SK-N-SH (cell line): ENCODE data around the gene KRTAP5-4.

ENCODE experiments used
- CTCF ChIP-seq: fragments of 200-600 bp; sonication (generic); IDR thresholded peaks from 2 replicates; pipeline ENCODE4 v1.6.1; 2017; ENCODE audit warnings: antibody characterized with exemption, mild to moderate bottlenecking, moderate library complexity
- ELF1 ChIP-seq: IDR thresholded peaks from 2 replicates; pipeline ENCODE4 v1.4.0; 2012
- EP300 ChIP-seq, 2 experiments: IDR thresholded peaks; 2 replicates each; pipeline versions ENCODE4 v1.4.0 to v1.6.1; 2012; ENCODE audit warnings: borderline replicate concordance in 1 of 2, low read depth in 1 of 2, low read length in 1 of 2
- MEF2A ChIP-seq: IDR thresholded peaks from 2 replicates; pipeline ENCODE4 v1.4.0; 2012; ENCODE audit warnings: low read depth, borderline replicate concordance
- POLR2AphosphoS5 ChIP-seq: IDR thresholded peaks from 2 replicates; pipeline ENCODE4 v1.6.1; 2012; ENCODE audit warnings: low read depth, low read length
- RFX5 ChIP-seq: IDR thresholded peaks from 2 replicates; pipeline ENCODE4 v1.6.1; 2012; ENCODE audit warnings: mild to moderate bottlenecking, improper control_type of control experiment, low read length
- SMC3 ChIP-seq: IDR thresholded peaks from 2 replicates; pipeline ENCODE4 v1.6.1; 2012; ENCODE audit warnings: low read depth, low read length, improper control_type of control experiment
- TCF12 ChIP-seq: IDR thresholded peaks from 2 replicates; pipeline ENCODE4 v1.4.0; 2012
- YY1 ChIP-seq: IDR thresholded peaks from 2 replicates; pipeline ENCODE4 v1.4.0; 2012; ENCODE audit warnings: low read depth, mild to moderate bottlenecking
- TF ChIP-seq, protein P1 (sequence below): IDR thresholded peaks from 2 replicates; pipeline ENCODE4 v1.4.0; 2012; ENCODE audit warnings: low read depth, borderline replicate concordance

DNA sequence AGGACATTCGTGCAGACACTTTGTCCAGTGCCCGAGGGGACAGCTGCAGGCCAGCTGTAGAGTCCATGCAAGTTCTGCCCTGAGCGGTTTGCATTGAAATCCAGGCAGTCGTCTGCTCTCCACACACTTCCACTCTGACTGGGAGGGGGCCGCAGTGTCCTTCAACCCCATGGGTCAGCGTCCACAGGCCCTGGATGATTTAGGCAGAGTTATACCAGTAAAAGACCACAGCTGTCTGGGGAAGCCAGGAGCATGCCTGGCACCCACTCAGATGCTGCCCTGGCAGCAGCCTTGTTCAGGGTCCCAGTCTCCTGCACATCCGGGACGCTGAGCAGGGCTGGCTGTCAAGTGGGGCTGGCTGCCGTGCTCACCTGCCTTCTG lies 34.1 kb upstream of the KRTAP5-4 start:
- TF ChIP-seq EP300 (IDR thresholded peaks at IDR 0.05; ENCODE audit: borderline replicate concordance in 1 of 2, low read depth in 1 of 2, low read length in 1 of 2) = no peak
- no peak for TF ChIP-seq CTCF
- TF ChIP-seq, protein P1, sequence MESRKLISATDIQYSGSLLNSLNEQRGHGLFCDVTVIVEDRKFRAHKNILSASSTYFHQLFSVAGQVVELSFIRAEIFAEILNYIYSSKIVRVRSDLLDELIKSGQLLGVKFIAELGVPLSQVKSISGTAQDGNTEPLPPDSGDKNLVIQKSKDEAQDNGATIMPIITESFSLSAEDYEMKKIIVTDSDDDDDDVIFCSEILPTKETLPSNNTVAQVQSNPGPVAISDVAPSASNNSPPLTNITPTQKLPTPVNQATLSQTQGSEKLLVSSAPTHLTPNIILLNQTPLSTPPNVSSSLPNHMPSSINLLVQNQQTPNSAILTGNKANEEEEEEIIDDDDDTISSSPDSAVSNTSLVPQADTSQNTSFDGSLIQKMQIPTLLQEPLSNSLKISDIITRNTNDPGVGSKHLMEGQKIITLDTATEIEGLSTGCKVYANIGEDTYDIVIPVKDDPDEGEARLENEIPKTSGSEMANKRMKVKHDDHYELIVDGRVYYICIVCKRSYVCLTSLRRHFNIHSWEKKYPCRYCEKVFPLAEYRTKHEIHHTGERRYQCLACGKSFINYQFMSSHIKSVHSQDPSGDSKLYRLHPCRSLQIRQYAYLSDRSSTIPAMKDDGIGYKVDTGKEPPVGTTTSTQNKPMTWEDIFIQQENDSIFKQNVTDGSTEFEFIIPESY = no peak
- TF ChIP-seq SMC3 = no peak
- no peak for TF ChIP-seq POLR2AphosphoS5
- TF ChIP-seq YY1 = no peak
- no peak for TF ChIP-seq MEF2A
- no peak for TF ChIP-seq TCF12
- no peak for TF ChIP-seq RFX5
- TF ChIP-seq ELF1 = no peak
